GM23338 (cell line): Measurements from ENCODE around the gene TIMP3.

Experiments
- CREB1 ChIP-seq: fragments of 250-450 bp; sonication (Bioruptor Pico); IDR thresholded peaks from 2 replicates; pipeline ENCODE4 v1.5.0; 2020; ENCODE audit warnings: low read depth, mild to moderate bottlenecking, moderate library complexity
- EZH2 ChIP-seq: fragments of 200-600 bp; sonication (generic); IDR thresholded peaks from one replicate; pipeline ENCODE4 v1.8.0; 2017; ENCODE audit warnings: antibody characterized with exemption, mild to moderate bottlenecking, low read depth; ENCODE audit not compliant: unreplicated experiment
- EZH2phosphoT487 ChIP-seq: fragments of 200-600 bp; sonication (generic); IDR thresholded peaks from one replicate; pipeline ENCODE4 v1.8.1; 2018; ENCODE audit warnings: antibody characterized with exemption; ENCODE audit not compliant: unreplicated experiment
- JUNB ChIP-seq: IDR thresholded peaks from one replicate; pipeline ENCODE4 v1.6.1; 2016; ENCODE audit warnings: antibody characterized with exemption; ENCODE audit not compliant: unreplicated experiment
- NANOG ChIP-seq: IDR thresholded peaks from 2 replicates; pipeline ENCODE4 v1.6.1; 2016; ENCODE audit warnings: antibody characterized with exemption, borderline replicate concordance
- POLR2AphosphoS5 ChIP-seq: IDR thresholded peaks from 2 replicates; pipeline ENCODE4 v1.6.1; 2016; ENCODE audit warnings: antibody characterized with exemption, low read depth
- ZNF114 ChIP-seq: fragments of 250-450 bp; sonication (Bioruptor Pico); IDR thresholded peaks from 2 replicates; pipeline ENCODE4 v1.5.0; 2020; ENCODE audit warnings: mild to moderate bottlenecking, moderate library complexity
- TF ChIP-seq, protein P1 (sequence below), 2 experiments: fragments of 200-600 bp in 1 of 2; sonication (generic) in 1 of 2; conservative IDR thresholded peaks; 2 replicates each; pipeline versions ENCODE4 v1.5.1 to v1.6.1; 2016 to 2017; ENCODE audit warnings: antibody characterized with exemption in 2 of 2, low read depth in 2 of 2, mild to moderate bottlenecking in 2 of 2, moderate library complexity in 1 of 2
- TF ChIP-seq, protein P2 (sequence below): IDR thresholded peaks from one replicate; pipeline ENCODE4 v1.6.1; 2018; ENCODE audit warnings: antibody characterized with exemption; ENCODE audit not compliant: unreplicated experiment

DNA sequence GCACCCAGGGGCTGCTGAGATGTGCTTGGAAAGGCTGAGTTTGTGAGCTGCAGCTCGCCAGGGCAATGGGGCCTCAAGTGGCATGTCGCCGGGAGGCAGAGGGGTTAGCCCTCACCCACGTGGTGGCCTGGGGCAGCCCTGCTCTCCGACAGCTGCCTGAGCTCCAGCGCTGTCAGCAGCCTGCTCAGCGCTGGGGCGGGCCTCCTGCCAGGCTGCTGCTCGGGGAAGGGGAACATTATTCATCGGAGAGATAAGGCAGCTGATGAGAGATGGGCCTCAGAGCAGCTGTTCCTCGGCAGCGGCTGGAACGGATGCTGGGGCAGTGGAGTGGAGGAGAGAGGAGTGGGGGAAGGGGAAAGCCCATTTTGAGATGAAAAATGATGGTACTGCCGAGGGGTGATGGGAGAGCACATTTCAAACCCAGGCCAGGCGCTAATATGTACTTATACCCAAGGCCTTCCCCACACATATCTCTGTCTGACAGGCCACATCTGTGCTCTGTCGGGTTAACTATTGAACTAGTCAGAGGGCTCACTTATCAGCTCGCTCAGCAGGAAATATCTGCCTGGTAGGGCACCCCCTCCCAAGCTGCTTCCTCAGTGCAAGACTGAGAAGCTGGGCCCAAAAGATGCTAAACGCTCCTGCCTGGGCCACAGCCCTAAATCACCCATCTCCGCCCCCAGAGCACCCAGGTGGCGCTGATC is 79.5 kb downstream of the TIMP3 start:
- TF ChIP-seq EZH2phosphoT487 (no peak), EZH2 (no peak), POLR2AphosphoS5 (no peak), JUNB (no peak), ZNF114 (CRISPR knock-in tag) (no peak), NANOG (no peak), CREB1 (no peak)
- TF ChIP-seq, protein P1, sequence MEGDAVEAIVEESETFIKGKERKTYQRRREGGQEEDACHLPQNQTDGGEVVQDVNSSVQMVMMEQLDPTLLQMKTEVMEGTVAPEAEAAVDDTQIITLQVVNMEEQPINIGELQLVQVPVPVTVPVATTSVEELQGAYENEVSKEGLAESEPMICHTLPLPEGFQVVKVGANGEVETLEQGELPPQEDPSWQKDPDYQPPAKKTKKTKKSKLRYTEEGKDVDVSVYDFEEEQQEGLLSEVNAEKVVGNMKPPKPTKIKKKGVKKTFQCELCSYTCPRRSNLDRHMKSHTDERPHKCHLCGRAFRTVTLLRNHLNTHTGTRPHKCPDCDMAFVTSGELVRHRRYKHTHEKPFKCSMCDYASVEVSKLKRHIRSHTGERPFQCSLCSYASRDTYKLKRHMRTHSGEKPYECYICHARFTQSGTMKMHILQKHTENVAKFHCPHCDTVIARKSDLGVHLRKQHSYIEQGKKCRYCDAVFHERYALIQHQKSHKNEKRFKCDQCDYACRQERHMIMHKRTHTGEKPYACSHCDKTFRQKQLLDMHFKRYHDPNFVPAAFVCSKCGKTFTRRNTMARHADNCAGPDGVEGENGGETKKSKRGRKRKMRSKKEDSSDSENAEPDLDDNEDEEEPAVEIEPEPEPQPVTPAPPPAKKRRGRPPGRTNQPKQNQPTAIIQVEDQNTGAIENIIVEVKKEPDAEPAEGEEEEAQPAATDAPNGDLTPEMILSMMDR (conservative IDR thresholded peaks at IDR 0.05; ENCODE audit: low read depth in 2 of 2): no peak
- TF ChIP-seq, protein P2, sequence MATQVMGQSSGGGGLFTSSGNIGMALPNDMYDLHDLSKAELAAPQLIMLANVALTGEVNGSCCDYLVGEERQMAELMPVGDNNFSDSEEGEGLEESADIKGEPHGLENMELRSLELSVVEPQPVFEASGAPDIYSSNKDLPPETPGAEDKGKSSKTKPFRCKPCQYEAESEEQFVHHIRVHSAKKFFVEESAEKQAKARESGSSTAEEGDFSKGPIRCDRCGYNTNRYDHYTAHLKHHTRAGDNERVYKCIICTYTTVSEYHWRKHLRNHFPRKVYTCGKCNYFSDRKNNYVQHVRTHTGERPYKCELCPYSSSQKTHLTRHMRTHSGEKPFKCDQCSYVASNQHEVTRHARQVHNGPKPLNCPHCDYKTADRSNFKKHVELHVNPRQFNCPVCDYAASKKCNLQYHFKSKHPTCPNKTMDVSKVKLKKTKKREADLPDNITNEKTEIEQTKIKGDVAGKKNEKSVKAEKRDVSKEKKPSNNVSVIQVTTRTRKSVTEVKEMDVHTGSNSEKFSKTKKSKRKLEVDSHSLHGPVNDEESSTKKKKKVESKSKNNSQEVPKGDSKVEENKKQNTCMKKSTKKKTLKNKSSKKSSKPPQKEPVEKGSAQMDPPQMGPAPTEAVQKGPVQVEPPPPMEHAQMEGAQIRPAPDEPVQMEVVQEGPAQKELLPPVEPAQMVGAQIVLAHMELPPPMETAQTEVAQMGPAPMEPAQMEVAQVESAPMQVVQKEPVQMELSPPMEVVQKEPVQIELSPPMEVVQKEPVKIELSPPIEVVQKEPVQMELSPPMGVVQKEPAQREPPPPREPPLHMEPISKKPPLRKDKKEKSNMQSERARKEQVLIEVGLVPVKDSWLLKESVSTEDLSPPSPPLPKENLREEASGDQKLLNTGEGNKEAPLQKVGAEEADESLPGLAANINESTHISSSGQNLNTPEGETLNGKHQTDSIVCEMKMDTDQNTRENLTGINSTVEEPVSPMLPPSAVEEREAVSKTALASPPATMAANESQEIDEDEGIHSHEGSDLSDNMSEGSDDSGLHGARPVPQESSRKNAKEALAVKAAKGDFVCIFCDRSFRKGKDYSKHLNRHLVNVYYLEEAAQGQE: no peak
